HG03064 (cell line): Measurements from ENCODE around the gene TMBIM6.
"Not testable (repeated sequence)": the region's sequence is repeated elsewhere in the genome, so short reads cannot be mapped to it uniquely, and the experiment has no call there.

Experiments used
- ATAC-seq: cut with Tn5 transposase; IDR thresholded peaks from one replicate; pipeline ENCODE4 v1.9.1; 2021; ENCODE audit warnings: low read depth; ENCODE audit not compliant: unreplicated experiment

TMBIM6 gene

GRCh38 chr12:49740930-49741881 is at the start of gene TMBIM6:
TMBIM6 (plus strand) TSS chr12:49741557; CDS start chr12:49752494, 10,937 bp downstream.
- peak; percentile 96 for ATAC-seq

GRCh38 chr12:49692851-49693250 is 48.5 kb upstream of the TMBIM6 start:
- no peak for ATAC-seq

GRCh38 chr12:49693931-49694444 is 47.4 kb upstream of the TMBIM6 start:
- no peak for ATAC-seq

- ATAC-seq: no peak
These were observed 44.6 kb upstream of the TMBIM6 start for GRCh38 chr12:49696723-49697122.

- ATAC-seq: no peak
These were observed 43.5 kb upstream of the TMBIM6 start for GRCh38 chr12:49697808-49698207.

GRCh38 chr12:49698619-49699545 is 42.5 kb upstream of the TMBIM6 start:
- peak; percentile 71 for ATAC-seq

- ATAC-seq: no peak
These were observed 39.3 kb upstream of the TMBIM6 start for GRCh38 chr12:49702009-49702408.

- no peak for ATAC-seq
These were observed 38.6 kb upstream of the TMBIM6 start for GRCh38 chr12:49702676-49703215.

- no peak for ATAC-seq
These were observed 37.7 kb upstream of the TMBIM6 start for GRCh38 chr12:49703647-49704137.

GRCh38 chr12:49705479-49706134 is 35.8 kb upstream of the TMBIM6 start:
- no peak for ATAC-seq

- ATAC-seq: peak; percentile 12
These were observed 34.8 kb upstream of the TMBIM6 start for GRCh38 chr12:49706351-49707127.

GRCh38 chr12:49707128-49707811 is 34.1 kb upstream of the TMBIM6 start, which contains the start of gene FMNL3:
FMNL3 (minus strand) TSS chr12:49707405; CDS start chr12:49707180, 225 bp downstream.
- ATAC-seq: peak; percentile 62

- no peak for ATAC-seq
These were observed 33.6 kb upstream of the TMBIM6 start for GRCh38 chr12:49707812-49708147.

- ATAC-seq: no peak
These were observed 32.5 kb upstream of the TMBIM6 start for GRCh38 chr12:49708851-49709250.

- not testable (repeated sequence) for ATAC-seq
These were observed 27.4 kb upstream of the TMBIM6 start for GRCh38 chr12:49713952-49714351.

GRCh38 chr12:49716553-49716952 is 24.8 kb upstream of the TMBIM6 start:
- ATAC-seq: peak; percentile 69

- ATAC-seq: not testable (repeated sequence)
These were observed 23.6 kb upstream of the TMBIM6 start for GRCh38 chr12:49717800-49718199.

GRCh38 chr12:49720214-49720613 is 21.1 kb upstream of the TMBIM6 start:
- ATAC-seq: no peak

- not testable (repeated sequence) for ATAC-seq
These were observed 20.0 kb upstream of the TMBIM6 start for GRCh38 chr12:49721355-49721754.
